ENCODE data around the gene NAP1L4. TPM values are rescaled to one million over a fixed set of nuclear protein-coding genes. Genes with fewer than 3 reads are reported as not detected.

The NAP1L4 gene
- total and polyA plus RNA-seq, 3 experiments from 2014 or later = 163 to 280 (median 273) TPM

- peaks cover 20% of the 10 kb centered on the region for H3K36me3 ChIP-seq (ENCODE audit: insufficient read depth, low read length)
- no peaks in the 10 kb centered on the region for H3K27me3 ChIP-seq (ENCODE audit: insufficient read depth, low read length, poor library complexity, severe bottlenecking)
- no peak for DNase-seq
- H3K27ac ChIP-seq (ENCODE audit: low read depth, low read length) = no peak overlapping the region
- ChIA-PET POLR2A (interaction anchor here (0.6 to 1.7 kb wide), 3 partner anchors 9 to 11 kb away, joined by 3 to 6 read pairs (median 4); partner anchors contain the start of gene NAP1L4), CTCF (interaction anchor here (0.7 to 1.5 kb wide), 3 partner anchors 9 to 113 kb away, joined by 3 to 5 read pairs (median 3); no protein-coding TSS in a partner anchor)
- no peak overlapping the region for H3K4me3 ChIP-seq (ENCODE audit: low read length)
- Mint-ChIP-seq H3K9me3 (no peaks in the 10 kb centered on the region), H3K36me3 (peaks cover 4 to 77% (median 20%) of the 10 kb centered on the region in 3 donors), H3K4me1 (peaks cover 0 to 48% (median 22%) of the 10 kb centered on the region in 3 donors), H3K27ac (peak overlapping the region in 3 of 8 donors; percentile 54 to 68 (median 54)), H3K4me3 (no peak overlapping the region), H3K27me3 (no peaks in the 10 kb centered on the region)
- no peaks in the 10 kb centered on the region for H3K4me1 ChIP-seq (ENCODE audit: insufficient read depth, low read length)
- no peaks in the 10 kb centered on the region for H3K9me3 ChIP-seq (ENCODE audit: low read length)
These were observed 11.5 kb upstream of the NAP1L4 start for GRCh38 chr11:3003396-3004231.

- DNase-seq = no peak
- no peaks in the 10 kb centered on the region for H3K4me1 ChIP-seq (ENCODE audit: insufficient read depth, low read length)
- peaks cover 4 to 73% (median 20%) of the 10 kb centered on the region in 3 donors for H3K36me3 Mint-ChIP-seq
- H3K4me1 Mint-ChIP-seq = peaks cover 0 to 43% (median 19%) of the 10 kb centered on the region in 3 donors
- no peak overlapping the region for H3K4me3 Mint-ChIP-seq
- no peak overlapping the region for H3K4me3 ChIP-seq (ENCODE audit: low read length)
- ChIA-PET CTCF (interaction anchor here (0.7 to 1.5 kb wide), 3 partner anchors 8 to 112 kb away, joined by 3 to 5 read pairs (median 3); no protein-coding TSS in a partner anchor), POLR2A (interaction anchor here (1.1 to 1.7 kb wide), 2 partner anchors 11 to 12 kb away, joined by 3 to 6 read pairs; partner anchors contain the start of gene NAP1L4)
- H3K27ac ChIP-seq (ENCODE audit: low read depth, low read length) = no peak overlapping the region
- no peaks in the 10 kb centered on the region for H3K27me3 ChIP-seq (ENCODE audit: insufficient read depth, low read length, poor library complexity, severe bottlenecking)
- peaks cover 20% of the 10 kb centered on the region for H3K36me3 ChIP-seq (ENCODE audit: insufficient read depth, low read length)
- H3K27me3 Mint-ChIP-seq = no peaks in the 10 kb centered on the region
- H3K9me3 ChIP-seq (ENCODE audit: low read length) = no peaks in the 10 kb centered on the region
- no peaks in the 10 kb centered on the region for H3K9me3 Mint-ChIP-seq
- peak overlapping the region in 3 of 8 donors; percentile 19 to 54 (median 51) for H3K27ac Mint-ChIP-seq
These were observed 10.7 kb upstream of the NAP1L4 start for GRCh38 chr11:3002871-3003270.

- ChIA-PET CTCF (interaction anchor here (1.8 kb wide), 1 partner anchor 11 kb away, joined by 5 read pairs; the partner anchor contains the start of gene NAP1L4), POLR2A (interaction anchor here (1.7 kb wide), 1 partner anchor 10 kb away, joined by 6 read pairs; the partner anchor contains the start of gene NAP1L4)
- Mint-ChIP-seq H3K4me3 (no peak overlapping the region), H3K36me3 (peaks cover 4 to 69% (median 20%) of the 10 kb centered on the region in 3 donors), H3K27me3 (no peaks in the 10 kb centered on the region), H3K9me3 (no peaks in the 10 kb centered on the region), H3K4me1 (peaks cover 0 to 38% (median 14%) of the 10 kb centered on the region in 3 donors), H3K27ac (peak overlapping the region in 1 of 8 donors; percentile 54)
- no peak overlapping the region for H3K27ac ChIP-seq (ENCODE audit: low read depth, low read length)
- H3K9me3 ChIP-seq (ENCODE audit: low read length) = no peaks in the 10 kb centered on the region
- H3K4me3 ChIP-seq (ENCODE audit: low read length) = no peak overlapping the region
- H3K36me3 ChIP-seq (ENCODE audit: insufficient read depth, low read length) = peaks cover 20% of the 10 kb centered on the region
- DNase-seq = no peak
- no peaks in the 10 kb centered on the region for H3K27me3 ChIP-seq (ENCODE audit: insufficient read depth, low read length, poor library complexity, severe bottlenecking)
- no peaks in the 10 kb centered on the region for H3K4me1 ChIP-seq (ENCODE audit: insufficient read depth, low read length)
These were observed 10.3 kb upstream of the NAP1L4 start for GRCh38 chr11:3002351-3002861.

GRCh38 chr11:3001496-3001895 is 9.4 kb upstream of the NAP1L4 start:
- Mint-ChIP-seq H3K9me3 (no peaks in the 10 kb centered on the region), H3K27me3 (no peaks in the 10 kb centered on the region), H3K27ac (peak overlapping the region in 1 of 8 donors; percentile 29), H3K36me3 (peaks cover 4 to 66% (median 20%) of the 10 kb centered on the region in 3 donors), H3K4me1 (peaks cover 0 to 29% (median 6%) of the 10 kb centered on the region in 3 donors), H3K4me3 (no peak overlapping the region)
- H3K4me3 ChIP-seq (ENCODE audit: low read length) = no peak overlapping the region
- no peaks in the 10 kb centered on the region for H3K9me3 ChIP-seq (ENCODE audit: low read length)
- ChIA-PET POLR2A (no interaction called here), CTCF (interaction anchor here (1.0 to 1.8 kb wide), 4 partner anchors 10 to 468 kb away, joined by 3 to 5 read pairs (median 4); partner anchors contain the start of gene NAP1L4)
- H3K4me1 ChIP-seq (ENCODE audit: insufficient read depth, low read length) = no peaks in the 10 kb centered on the region
- peaks cover 20% of the 10 kb centered on the region for H3K36me3 ChIP-seq (ENCODE audit: insufficient read depth, low read length)
- DNase-seq = no peak
- no peak overlapping the region for H3K27ac ChIP-seq (ENCODE audit: low read depth, low read length)
- H3K27me3 ChIP-seq (ENCODE audit: insufficient read depth, low read length, poor library complexity, severe bottlenecking) = no peaks in the 10 kb centered on the region

- no peak for DNase-seq
- Histone ChIP-seq H3K27ac (ENCODE audit: low read depth, low read length) (no peak overlapping the region), H3K27me3 (ENCODE audit: insufficient read depth, low read length, poor library complexity, severe bottlenecking) (no peaks in the 10 kb centered on the region), H3K4me3 (ENCODE audit: low read length) (no peak overlapping the region), H3K4me1 (ENCODE audit: insufficient read depth, low read length) (no peaks in the 10 kb centered on the region), H3K36me3 (ENCODE audit: insufficient read depth, low read length) (peaks cover 20% of the 10 kb centered on the region), H3K9me3 (ENCODE audit: low read length) (no peaks in the 10 kb centered on the region)
- Mint-ChIP-seq H3K27me3 (no peaks in the 10 kb centered on the region), H3K36me3 (peaks cover 4 to 60% (median 17%) of the 10 kb centered on the region in 3 donors), H3K9me3 (no peaks in the 10 kb centered on the region), H3K27ac (no peak overlapping the region), H3K4me1 (peaks cover 0 to 19% (median 0%) of the 10 kb centered on the region in 3 donors), H3K4me3 (no peak overlapping the region)
- CTCF ChIA-PET = interaction anchor here (1.1 to 1.8 kb wide), 2 partner anchors 8 to 91 kb away, joined by 4 to 5 read pairs; partner anchors contain the start of gene NAP1L4
- POLR2A ChIA-PET = no interaction called here
These were observed 8.2 kb upstream of the NAP1L4 start for GRCh38 chr11:3000032-3000961.

- Mint-ChIP-seq H3K9me3 (no peaks in the 10 kb centered on the region), H3K4me3 (no peak overlapping the region), H3K4me1 (peaks cover 0 to 17% (median 0%) of the 10 kb centered on the region in 3 donors), H3K36me3 (peaks cover 4 to 56% (median 15%) of the 10 kb centered on the region in 3 donors), H3K27me3 (peaks cover 0 to under 1% of the 10 kb centered on the region in 2 donors), H3K27ac (peak overlapping the region in 2 of 8 donors; percentile 14 to 58)
- Histone ChIP-seq H3K4me3 (ENCODE audit: low read length) (no peak overlapping the region), H3K4me1 (ENCODE audit: insufficient read depth, low read length) (no peaks in the 10 kb centered on the region), H3K36me3 (ENCODE audit: insufficient read depth, low read length) (peaks cover 20% of the 10 kb centered on the region), H3K9me3 (ENCODE audit: low read length) (no peaks in the 10 kb centered on the region), H3K27ac (ENCODE audit: low read depth, low read length) (no peak overlapping the region), H3K27me3 (ENCODE audit: insufficient read depth, low read length, poor library complexity, severe bottlenecking) (no peaks in the 10 kb centered on the region)
- ChIA-PET POLR2A (no interaction called here), CTCF (no interaction called here)
- DNase-seq = no peak
These were observed 7.4 kb upstream of the NAP1L4 start for GRCh38 chr11:2999464-2999998.

Measured in CD8-positive, alpha-beta memory T cell (primary cell).